DOHH2 (cell line): Measurements from ENCODE around the gene THRSP.

ENCODE experiments used
- EZH2phosphoT487 ChIP-seq: fragments of 200-600 bp; sonication (generic); IDR thresholded peaks from 2 replicates; pipeline ENCODE4 v1.6.1; 2017; ENCODE audit warnings: borderline replicate concordance, mild to moderate bottlenecking, antibody characterized with exemption, low read length, moderate library complexity, mixed read lengths
- TF ChIP-seq, protein P1 (sequence below): fragments of 200-600 bp; sonication (generic); IDR thresholded peaks from one replicate; pipeline ENCODE4 v1.5.1; 2014; ENCODE audit warnings: antibody characterized with exemption, mild to moderate bottlenecking, low read depth, low read length; ENCODE audit not compliant: poor library complexity, severe bottlenecking

DNA sequence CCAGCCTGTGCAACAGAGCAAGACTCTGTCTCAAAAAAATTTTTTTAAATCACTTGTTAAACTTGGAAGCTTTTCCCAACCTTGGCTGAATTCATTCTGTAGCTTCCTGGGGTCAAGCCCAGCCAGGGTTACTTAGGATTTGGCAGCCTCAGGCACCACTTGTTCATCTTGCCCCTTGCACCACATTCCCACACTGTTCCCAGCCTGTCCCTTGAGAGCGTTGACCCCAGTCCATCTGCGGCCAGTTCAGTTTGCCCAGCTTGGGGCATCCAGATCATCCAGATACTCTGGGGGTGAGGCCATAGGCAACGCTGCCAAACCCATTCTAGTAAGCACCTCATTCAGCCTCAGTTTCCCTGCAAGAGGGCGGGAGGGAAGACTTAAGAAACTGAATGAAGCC lies 8.7 kb upstream of the THRSP start:
- TF ChIP-seq, protein P1, sequence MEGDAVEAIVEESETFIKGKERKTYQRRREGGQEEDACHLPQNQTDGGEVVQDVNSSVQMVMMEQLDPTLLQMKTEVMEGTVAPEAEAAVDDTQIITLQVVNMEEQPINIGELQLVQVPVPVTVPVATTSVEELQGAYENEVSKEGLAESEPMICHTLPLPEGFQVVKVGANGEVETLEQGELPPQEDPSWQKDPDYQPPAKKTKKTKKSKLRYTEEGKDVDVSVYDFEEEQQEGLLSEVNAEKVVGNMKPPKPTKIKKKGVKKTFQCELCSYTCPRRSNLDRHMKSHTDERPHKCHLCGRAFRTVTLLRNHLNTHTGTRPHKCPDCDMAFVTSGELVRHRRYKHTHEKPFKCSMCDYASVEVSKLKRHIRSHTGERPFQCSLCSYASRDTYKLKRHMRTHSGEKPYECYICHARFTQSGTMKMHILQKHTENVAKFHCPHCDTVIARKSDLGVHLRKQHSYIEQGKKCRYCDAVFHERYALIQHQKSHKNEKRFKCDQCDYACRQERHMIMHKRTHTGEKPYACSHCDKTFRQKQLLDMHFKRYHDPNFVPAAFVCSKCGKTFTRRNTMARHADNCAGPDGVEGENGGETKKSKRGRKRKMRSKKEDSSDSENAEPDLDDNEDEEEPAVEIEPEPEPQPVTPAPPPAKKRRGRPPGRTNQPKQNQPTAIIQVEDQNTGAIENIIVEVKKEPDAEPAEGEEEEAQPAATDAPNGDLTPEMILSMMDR = no peak
- TF ChIP-seq EZH2phosphoT487 = no peak
